ENCODE measurements around the gene SIN3A. TPM values are rescaled to one million over a fixed set of nuclear protein-coding genes. Genes with fewer than 3 reads are reported as not detected.
"Not testable (repeated sequence)": the region's sequence is repeated elsewhere in the genome, so short reads cannot be mapped to it uniquely, and the experiment has no call there.

The SIN3A gene
- total RNA-seq, 1 experiment from 2014 or later: 45.5 TPM

GRCh38 chr15:75483106-75483505 is 31.6 kb upstream of the SIN3A start:
- TF ChIP-seq CTCF (IDR thresholded peaks at IDR 0.05; ENCODE audit: unreplicated experiment): no peak
- H3K36me3 Mint-ChIP-seq (ENCODE audit: insufficient read depth, unreplicated experiment): peaks cover 42% of the 10 kb centered on the region
- intact Hi-C loops (cut with micrococcal nuclease): no loop called here

GRCh38 chr15:75480463-75480862 is 29.0 kb upstream of the SIN3A start:
- not testable (repeated sequence) for H3K27me3 Mint-ChIP-seq (ENCODE audit: insufficient read depth, unreplicated experiment)

More at GRCh38 chr15:75483106-75483505, 31.6 kb upstream of the SIN3A start:
- POLR2A ChIA-PET: no interaction called here
- no peak overlapping the region for H3K4me3 Mint-ChIP-seq (ENCODE audit: unreplicated experiment)
- no peaks in the 10 kb centered on the region for H3K4me1 Mint-ChIP-seq (ENCODE audit: insufficient read depth, unreplicated experiment)
- no peak for DNase-seq (ENCODE audit: unreplicated experiment)
- CTCF ChIA-PET: no interaction called here
- no peak overlapping the region for H3K27ac Mint-ChIP-seq (ENCODE audit: low read depth, unreplicated experiment)
- no peaks in the 10 kb centered on the region for H3K27me3 Mint-ChIP-seq (ENCODE audit: insufficient read depth, unreplicated experiment)
- H3K9me3 Mint-ChIP-seq (ENCODE audit: unreplicated experiment): no peaks in the 10 kb centered on the region
- no TSS peak for BruUV-seq (replicated peaks)

GRCh38 chr15:75479670-75480069 is 28.2 kb upstream of the SIN3A start:
- no peak for TF ChIP-seq CTCF (IDR thresholded peaks at IDR 0.05; ENCODE audit: unreplicated experiment)
- Mint-ChIP-seq H3K27me3 (ENCODE audit: insufficient read depth, unreplicated experiment) (no peaks in the 10 kb centered on the region), H3K27ac (ENCODE audit: low read depth, unreplicated experiment) (no peak overlapping the region), H3K36me3 (ENCODE audit: insufficient read depth, unreplicated experiment) (peaks cover 31% of the 10 kb centered on the region), H3K4me1 (ENCODE audit: insufficient read depth, unreplicated experiment) (no peaks in the 10 kb centered on the region), H3K9me3 (ENCODE audit: unreplicated experiment) (no peaks in the 10 kb centered on the region), H3K4me3 (ENCODE audit: unreplicated experiment) (no peak overlapping the region)
- intact Hi-C loops (cut with micrococcal nuclease): no loop called here
- no TSS peak for BruUV-seq (replicated peaks)
- ChIA-PET CTCF (interaction anchor here (0.5 to 0.7 kb wide), 3 partner anchors 24 to 96 kb away, joined by 3 read pairs; no protein-coding TSS in a partner anchor), POLR2A (no interaction called here)
- no peak for DNase-seq (ENCODE audit: unreplicated experiment)

More at GRCh38 chr15:75480463-75480862, 29.0 kb upstream of the SIN3A start:
- H3K27ac Mint-ChIP-seq (ENCODE audit: low read depth, unreplicated experiment); H3K4me3 Mint-ChIP-seq (ENCODE audit: unreplicated experiment); BruUV-seq (replicated peaks); H3K9me3 Mint-ChIP-seq (ENCODE audit: unreplicated experiment); intact Hi-C loops (cut with micrococcal nuclease); POLR2A ChIA-PET; CTCF ChIA-PET; H3K4me1 Mint-ChIP-seq (ENCODE audit: insufficient read depth, unreplicated experiment); DNase-seq (ENCODE audit: unreplicated experiment): not testable (repeated sequence)
- peaks cover 33% of the 10 kb centered on the region for H3K36me3 Mint-ChIP-seq (ENCODE audit: insufficient read depth, unreplicated experiment)

GRCh38 chr15:75477094-75477493 is 25.6 kb upstream of the SIN3A start:
- H3K4me3 Mint-ChIP-seq (ENCODE audit: unreplicated experiment); H3K9me3 Mint-ChIP-seq (ENCODE audit: unreplicated experiment); H3K4me1 Mint-ChIP-seq (ENCODE audit: insufficient read depth, unreplicated experiment); H3K27me3 Mint-ChIP-seq (ENCODE audit: insufficient read depth, unreplicated experiment); BruUV-seq (replicated peaks); DNase-seq (ENCODE audit: unreplicated experiment); H3K27ac Mint-ChIP-seq (ENCODE audit: low read depth, unreplicated experiment); CTCF ChIA-PET; intact Hi-C loops (cut with micrococcal nuclease): not testable (repeated sequence)
- H3K36me3 Mint-ChIP-seq (ENCODE audit: insufficient read depth, unreplicated experiment): peaks cover 46% of the 10 kb centered on the region
- POLR2A ChIA-PET: interaction anchor here (1.3 kb wide), 1 partner anchor 21 kb away, joined by 4 read pairs; no protein-coding TSS in a partner anchor

GRCh38 chr15:75468913-75469598 is 17.6 kb upstream of the SIN3A start:
- Mint-ChIP-seq H3K4me3 (ENCODE audit: unreplicated experiment) (no peak overlapping the region), H3K27ac (ENCODE audit: low read depth, unreplicated experiment) (no peak overlapping the region), H3K9me3 (ENCODE audit: unreplicated experiment) (no peaks in the 10 kb centered on the region), H3K4me1 (ENCODE audit: insufficient read depth, unreplicated experiment) (peaks cover 6% of the 10 kb centered on the region), H3K27me3 (ENCODE audit: insufficient read depth, unreplicated experiment) (no peaks in the 10 kb centered on the region), H3K36me3 (ENCODE audit: insufficient read depth, unreplicated experiment) (peaks cover 76% of the 10 kb centered on the region)
- intact Hi-C loops (cut with micrococcal nuclease): no loop called here
- peak; percentile 3 for DNase-seq (ENCODE audit: unreplicated experiment)
- ChIA-PET CTCF (interaction anchor here (0.6 kb wide), 1 partner anchor 106 kb away, joined by 5 read pairs; no protein-coding TSS in a partner anchor), POLR2A (interaction anchor here (4.1 kb wide), 1 partner anchor 14 kb away, joined by 34 read pairs; no protein-coding TSS in a partner anchor)
- TF ChIP-seq CTCF (IDR thresholded peaks at IDR 0.05; ENCODE audit: unreplicated experiment): no peak
- BruUV-seq (replicated peaks): no TSS peak

Data from MCF 10A (cell line).